HCEC 1CT (cell line): ENCODE measurements around the gene ZNF655.

Experiments used
- DNase-seq: peaks from one replicate; pipeline ENCODE4 v3.0.0-alpha.2; 2017

ZNF655 gene

GRCh38 chr7:99607548-99607947, 49.1 kb downstream of the ZNF655 start:
- no peak for DNase-seq

- no peak for DNase-seq
Measured at GRCh38 chr7:99614495-99614894, 56.1 kb downstream of the ZNF655 start.

GRCh38 chr7:99615989-99616358, 57.5 kb downstream of the ZNF655 start:
- DNase-seq = no peak

- DNase-seq = peak; percentile 82
Measured at GRCh38 chr7:99616359-99617191, 58.1 kb downstream of the ZNF655 start, which contains the start of gene ZSCAN25. Gene ZSCAN25 (plus strand): TSS chr7:99616946. CDS start chr7:99619607, 2,661 bp downstream.

GRCh38 chr7:99617192-99617781, 58.8 kb downstream of the ZNF655 start:
- no peak for DNase-seq

GRCh38 chr7:99618726-99619125, 60.3 kb downstream of the ZNF655 start:
- DNase-seq = no peak

GRCh38 chr7:99619571-99620130, 61.2 kb downstream of the ZNF655 start:
- DNase-seq = no peak

GRCh38 chr7:99621271-99621670, 62.8 kb downstream of the ZNF655 start:
- no peak for DNase-seq

GRCh38 chr7:99622596-99622995, 64.2 kb downstream of the ZNF655 start:
- no peak for DNase-seq

- no peak for DNase-seq
Measured at GRCh38 chr7:99623091-99623693, 64.8 kb downstream of the ZNF655 start.

GRCh38 chr7:99623702-99624447, 65.4 kb downstream of the ZNF655 start:
- no peak for DNase-seq

GRCh38 chr7:99624484-99624883, 66.0 kb downstream of the ZNF655 start:
- DNase-seq = no peak

GRCh38 chr7:99625321-99625720, 66.9 kb downstream of the ZNF655 start:
- no peak for DNase-seq

GRCh38 chr7:99625961-99626360, 67.5 kb downstream of the ZNF655 start:
- DNase-seq = no peak
